Karpas-422 (cell line): Measurements from ENCODE around the gene REM1. TPM values are rescaled to one million over a fixed set of nuclear protein-coding genes. Genes with fewer than 3 reads are reported as not detected.
"Not testable (repeated sequence)": the region's sequence is repeated elsewhere in the genome, so short reads cannot be mapped to it uniquely, and the experiment has no call there.

Source experiments
- DNase-seq: peaks from one replicate; pipeline ENCODE4 v3.0.0-alpha.2; 2015
- H2AFZ ChIP-seq: fragments of 200-600 bp; sonication (generic); 2 replicates; pipeline ENCODE4 v1.6.1; 2014; ENCODE audit warnings: antibody characterized with exemption, low read length, mixed read lengths
- H3K27ac ChIP-seq: fragments of 200-600 bp; sonication (generic); 2 replicates; pipeline ENCODE4 v1.5.1; 2014; ENCODE audit warnings: mild to moderate bottlenecking, low read length, moderate library complexity
- H3K27me3 ChIP-seq: fragments of 200-600 bp; sonication (generic); 2 replicates; pipeline ENCODE4 v1.6.1; 2014; ENCODE audit warnings: low read length, mixed read lengths
- H3K36me3 ChIP-seq: fragments of 200-600 bp; sonication (generic); 2 replicates; pipeline ENCODE4 v1.6.1; 2014; ENCODE audit warnings: low read length, mixed read lengths; ENCODE audit not compliant: insufficient read depth
- H3K4me1 ChIP-seq: fragments of 200-600 bp; sonication (generic); 2 replicates; pipeline ENCODE4 v1.6.1; 2014; ENCODE audit warnings: mild to moderate bottlenecking, low read length, mixed read lengths
- H3K4me2 ChIP-seq: fragments of 200-600 bp; sonication (generic); 2 replicates; pipeline ENCODE4 v1.6.1; 2014; ENCODE audit warnings: low read length, low read depth, mild to moderate bottlenecking; ENCODE audit not compliant: poor library complexity, severe bottlenecking
- H3K4me3 ChIP-seq: fragments of 200-600 bp; sonication (generic); 2 replicates; pipeline ENCODE4 v1.5.1; 2014; ENCODE audit warnings: mild to moderate bottlenecking, antibody characterized with exemption, low read length, mixed read lengths
- H3K79me2 ChIP-seq: fragments of 200-600 bp; sonication (generic); 2 replicates; pipeline ENCODE4 v1.6.1; 2014; ENCODE audit warnings: mild to moderate bottlenecking, low read length, mixed read lengths
- H3K9ac ChIP-seq: fragments of 200-600 bp; sonication (generic); 2 replicates; pipeline ENCODE4 v1.6.0; 2014; ENCODE audit warnings: low read length
- H3K9me2 ChIP-seq: fragments of 200-600 bp; sonication (generic), shearing (Covaris generic); replicated peaks from 2 replicates; pipeline ENCODE4 v1.6.0; 2014; ENCODE audit warnings: mild to moderate bottlenecking, low read length, moderate library complexity; ENCODE audit not compliant: insufficient read depth
- H3K9me3 ChIP-seq: fragments of 300-700, 200-600 bp; sonication (generic); 2 replicates; pipeline ENCODE4 v1.6.1; 2014; ENCODE audit warnings: low read length, mixed read lengths
- H4K20me1 ChIP-seq: fragments of 200-600 bp; sonication (generic); 2 replicates; pipeline ENCODE4 v1.6.1; 2014; ENCODE audit warnings: mild to moderate bottlenecking, antibody characterized with exemption, low read length, low read depth; ENCODE audit not compliant: insufficient read depth
- total RNA-seq: library from RNA; depleted of rRNA; stranded (reverse); fragments of >200 nt; shearing (Covaris generic); gene quantifications from 2 replicates; pipeline ENCODE4 v1.2.3, GENCODE V29; 2014; ENCODE audit warnings: low replicate concordance

REM1 gene
- total RNA-seq, 1 experiment from 2014 or later = not detected

DNA sequence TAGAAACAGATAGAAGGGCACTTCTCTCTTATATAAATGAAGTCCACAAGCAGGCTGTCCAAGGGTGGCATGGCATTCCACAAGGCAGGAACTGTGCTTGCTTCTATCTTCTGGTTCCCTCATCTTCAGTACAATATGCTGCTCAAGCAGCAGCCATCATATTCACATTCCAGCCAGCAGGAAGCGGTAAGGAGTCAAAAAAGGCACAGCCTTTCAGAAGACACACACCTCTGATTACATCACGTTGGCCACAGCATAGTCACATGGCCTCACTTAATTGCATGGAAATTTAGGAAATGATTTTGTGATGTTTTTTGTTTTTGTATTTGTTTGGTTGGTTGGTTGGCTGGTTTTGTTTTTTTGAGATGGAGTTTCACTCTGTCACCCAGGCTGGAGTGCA is 19.0 kb downstream of the REM1 start:
- no peaks in the 10 kb centered on the region for H4K20me1 ChIP-seq
- no peak overlapping the region for H2AFZ ChIP-seq
- no peaks in the 10 kb centered on the region for H3K27me3 ChIP-seq
- H3K79me2 ChIP-seq = no peaks in the 10 kb centered on the region
- no peaks in the 10 kb centered on the region for H3K9me3 ChIP-seq
- no peaks in the 10 kb centered on the region for H3K36me3 ChIP-seq
- H3K9me2 ChIP-seq = no peaks in the 10 kb centered on the region
- H3K4me3 ChIP-seq = no peak overlapping the region
- no peak overlapping the region for H3K4me2 ChIP-seq
- H3K27ac ChIP-seq = no peak overlapping the region
- H3K4me1 ChIP-seq = no peaks in the 10 kb centered on the region
- no peak overlapping the region for H3K9ac ChIP-seq
- peak; percentile 49 for DNase-seq

GRCh38 chr20:31496761-31497295 is 21.7 kb downstream of the REM1 start:
- Histone ChIP-seq H3K27me3 (no peaks in the 10 kb centered on the region), H3K9me2 (no peaks in the 10 kb centered on the region), H3K9me3 (no peaks in the 10 kb centered on the region), H2AFZ (no peak overlapping the region), H3K4me2 (no peak overlapping the region), H3K27ac (no peak overlapping the region), H3K79me2 (no peaks in the 10 kb centered on the region), H3K4me1 (no peaks in the 10 kb centered on the region), H3K9ac (no peak overlapping the region), H4K20me1 (no peaks in the 10 kb centered on the region), H3K4me3 (no peak overlapping the region), H3K36me3 (no peaks in the 10 kb centered on the region)
- DNase-seq = no peak

- H3K79me2 ChIP-seq = no peaks in the 10 kb centered on the region
- H3K9me2 ChIP-seq = no peaks in the 10 kb centered on the region
- no peak overlapping the region for H3K4me2 ChIP-seq
- no peak overlapping the region for H3K4me3 ChIP-seq
- no peaks in the 10 kb centered on the region for H3K4me1 ChIP-seq
- no peak overlapping the region for H2AFZ ChIP-seq
- no peak overlapping the region for H3K9ac ChIP-seq
- H4K20me1 ChIP-seq = no peaks in the 10 kb centered on the region
- no peak for DNase-seq
- H3K9me3 ChIP-seq = no peaks in the 10 kb centered on the region
- H3K36me3 ChIP-seq = no peaks in the 10 kb centered on the region
- no peak overlapping the region for H3K27ac ChIP-seq
- H3K27me3 ChIP-seq = no peaks in the 10 kb centered on the region
Observed at GRCh38 chr20:31497838-31498540, 22.9 kb downstream of the REM1 start.

DNA sequence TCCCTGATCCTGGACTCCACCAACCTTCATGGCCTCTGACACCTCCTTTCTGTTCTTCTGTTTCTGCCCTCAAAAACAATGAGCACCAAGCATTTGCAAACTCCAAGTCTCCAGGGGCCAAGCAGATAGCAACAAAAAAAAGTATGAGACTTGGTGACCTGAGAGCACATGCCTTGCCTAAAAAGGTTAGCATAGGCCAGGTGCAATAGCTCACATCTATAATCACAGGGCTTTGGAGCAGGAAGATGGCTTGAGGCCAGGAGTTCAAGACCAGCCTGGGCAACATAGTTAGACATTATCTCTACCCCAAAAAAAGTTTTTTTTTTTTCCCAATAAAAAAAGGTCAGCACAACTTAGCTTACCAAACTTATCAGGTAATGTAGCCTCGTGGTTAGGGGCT is 25.4 kb downstream of the REM1 start:
- H3K27ac ChIP-seq = no peak overlapping the region
- H4K20me1 ChIP-seq = no peaks in the 10 kb centered on the region
- H3K9me2 ChIP-seq = no peaks in the 10 kb centered on the region
- no peak overlapping the region for H2AFZ ChIP-seq
- H3K9me3 ChIP-seq = no peaks in the 10 kb centered on the region
- H3K4me1 ChIP-seq = no peaks in the 10 kb centered on the region
- H3K27me3 ChIP-seq = no peaks in the 10 kb centered on the region
- H3K9ac ChIP-seq = no peak overlapping the region
- H3K4me2 ChIP-seq = no peak overlapping the region
- H3K79me2 ChIP-seq = no peaks in the 10 kb centered on the region
- no peak overlapping the region for H3K4me3 ChIP-seq
- no peak for DNase-seq
- no peaks in the 10 kb centered on the region for H3K36me3 ChIP-seq

GRCh38 chr20:31502884-31503673 is 28.0 kb downstream of the REM1 start:
- not testable (repeated sequence) for H3K4me2 ChIP-seq
- DNase-seq = peak; percentile 90

DNA sequence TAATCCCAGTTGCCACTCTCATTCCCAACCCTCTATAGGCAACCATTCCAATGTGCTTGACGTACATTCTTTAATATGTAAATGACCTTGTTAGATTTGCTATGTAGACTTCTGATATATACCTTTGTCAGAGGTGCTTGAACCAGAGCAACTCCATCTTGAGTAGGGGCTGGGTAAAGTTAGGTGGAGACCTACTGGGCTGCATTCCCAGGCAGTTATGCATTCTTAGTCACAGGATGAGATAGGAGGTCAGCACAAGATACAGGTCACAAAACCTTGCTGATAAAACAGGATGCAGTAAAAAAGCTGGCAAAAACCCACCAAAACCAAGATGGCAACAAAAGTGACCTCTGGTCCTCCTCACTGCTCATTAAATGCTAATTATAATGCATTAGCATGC is 30.8 kb downstream of the REM1 start:
- no peaks in the 10 kb centered on the region for H3K27me3 ChIP-seq
- no peaks in the 10 kb centered on the region for H3K79me2 ChIP-seq
- H3K4me3 ChIP-seq = no peak overlapping the region
- H3K4me2 ChIP-seq = no peak overlapping the region
- H4K20me1 ChIP-seq = no peaks in the 10 kb centered on the region
- H3K27ac ChIP-seq = no peak overlapping the region
- no peaks in the 10 kb centered on the region for H3K9me2 ChIP-seq
- H3K9me3 ChIP-seq = no peaks in the 10 kb centered on the region
- no peak overlapping the region for H3K9ac ChIP-seq
- H3K4me1 ChIP-seq = no peaks in the 10 kb centered on the region
- no peak for DNase-seq
- H2AFZ ChIP-seq = no peak overlapping the region
- H3K36me3 ChIP-seq = no peaks in the 10 kb centered on the region

More at GRCh38 chr20:31502884-31503673, 28.0 kb downstream of the REM1 start:
- H3K79me2 ChIP-seq, H3K9me2 ChIP-seq, H3K9ac ChIP-seq, H3K36me3 ChIP-seq, H3K4me3 ChIP-seq, H3K4me1 ChIP-seq, H3K9me3 ChIP-seq, H3K27me3 ChIP-seq, H3K27ac ChIP-seq, H4K20me1 ChIP-seq, H2AFZ ChIP-seq: not testable (repeated sequence)

- H4K20me1 ChIP-seq = no peaks in the 10 kb centered on the region
- no peak for DNase-seq
- no peak overlapping the region for H3K9ac ChIP-seq
- no peak overlapping the region for H3K4me2 ChIP-seq
- H2AFZ ChIP-seq = no peak overlapping the region
- no peaks in the 10 kb centered on the region for H3K79me2 ChIP-seq
- H3K27ac ChIP-seq = no peak overlapping the region
- no peaks in the 10 kb centered on the region for H3K9me2 ChIP-seq
- no peaks in the 10 kb centered on the region for H3K27me3 ChIP-seq
- no peaks in the 10 kb centered on the region for H3K36me3 ChIP-seq
- H3K4me1 ChIP-seq = no peaks in the 10 kb centered on the region
- H3K9me3 ChIP-seq = no peaks in the 10 kb centered on the region
- H3K4me3 ChIP-seq = no peak overlapping the region
Observed at GRCh38 chr20:31508517-31509244, 33.6 kb downstream of the REM1 start.
